Measurements from ENCODE around the gene ARL16. TPM values are rescaled to one million over a fixed set of nuclear protein-coding genes. Genes with fewer than 3 reads are reported as not detected.

Gene ARL16
- polyA plus RNA-seq, 2 of the 4 experiments (the other 2 are of a cell fraction): 45.2 to 53.6 TPM

GRCh38 chr17:81672504-81672903 lies 11.1 kb downstream of the ARL16 start:
- Histone ChIP-seq H3K27ac (no peak overlapping the region), H3K4me3 (no peak overlapping the region), H3K4me1 (peaks cover 12% of the 10 kb centered on the region), H3K4me2 (no peak overlapping the region), H3K9me3 (no peaks in the 10 kb centered on the region)
- POLR2A ChIA-PET: no interaction called here
- 93% methylated on average over 15 of the region's 18 CpGs for whole genome bisulfite sequencing (ENCODE audit: missing lambda C conversion rate)
- ATAC-seq: no peak
- no peak for FAIRE-seq
- TF ChIP-seq RFX5 (IDR thresholded peaks at IDR 0.05): no peak
- TF ChIP-seq BCL3 (IDR thresholded peaks at IDR 0.05): no peak
- TF ChIP-seq FOXS1 (CRISPR knock-in tag; IDR thresholded peaks at IDR 0.05): no peak
- TF ChIP-seq MYC (IDR thresholded peaks at IDR 0.05; ENCODE audit: borderline replicate concordance, low read length): no peak
- TF ChIP-seq ZC3H11A (IDR thresholded peaks at IDR 0.05): no peak
- TF ChIP-seq USF2 (IDR thresholded peaks at IDR 0.05): no peak
- TF ChIP-seq EHF (CRISPR knock-in tag; IDR thresholded peaks at IDR 0.05): no peak
- CTCF ChIA-PET: interaction anchor here (1.1 to 1.7 kb wide), 4 partner anchors 9 to 29 kb away, joined by 3 to 8 read pairs (median 6); no protein-coding TSS in a partner anchor
- no peak for DNase-seq (ENCODE audit: low read depth in 1 of 2, low spot score in 1 of 2)

- Histone ChIP-seq H3K4me1 (peaks cover 22% of the 10 kb centered on the region), H3K9me3 (no peaks in the 10 kb centered on the region), H3K4me2 (peak overlapping the region; percentile 90), H3K4me3 (peak overlapping the region; percentile 99), H3K27ac (peak overlapping the region in 1 of 2 experiments; percentile 97; a peak in 2 of 6 replicates)
- WGBS (ENCODE audit: missing lambda C conversion rate): 87% methylated on average over 18 of the region's 18 CpGs
- ChIA-PET POLR2A (interaction anchor here (0.5 to 1.6 kb wide), 2 partner anchors 16 to 32 kb away, joined by 3 to 11 read pairs; partner anchors contain the start of genes ARL16 and HGS), CTCF (interaction anchor here (0.6 to 1.6 kb wide), 3 partner anchors 34 to 430 kb away, joined by 3 to 7 read pairs (median 3); no protein-coding TSS in a partner anchor)
- DNase-seq (ENCODE audit: low read depth in 1 of 2, low spot score in 1 of 2) (no peak), FAIRE-seq (no peak), ATAC-seq (no peak)
- 0 out of 5 replicates have a peak, but pooled peaks of 1 of the 2 experiments have one; percentile 16 for TF ChIP-seq JUN (IDR thresholded peaks at IDR 0.05)
- TF ChIP-seq USF2 (IDR thresholded peaks at IDR 0.05): no peak
- no peak for TF ChIP-seq HES2 (IDR thresholded peaks at IDR 0.05)
- no peak for TF ChIP-seq HOXB13 (CRISPR knock-in tag; IDR thresholded peaks at IDR 0.05; ENCODE audit: low read depth)
- TF ChIP-seq EP300 (IDR thresholded peaks at IDR 0.05): no peak
- no peak for TF ChIP-seq KDM1A (IDR thresholded peaks at IDR 0.05; ENCODE audit: low read depth)
- no peak for TF ChIP-seq GATA3 (IDR thresholded peaks at IDR 0.05; ENCODE audit: borderline replicate concordance)
These were observed 15.8 kb downstream of the ARL16 start for GRCh38 chr17:81667754-81668153.

GRCh38 chr17:81666342-81667191 lies 17.0 kb downstream of the ARL16 start, which contains the start of the genes CCDC137 and OXLD1:
TSS of gene CCDC137 (plus strand) at chr17:81666737. CDS start at chr17:81666767, 30 bp downstream.
TSS of gene OXLD1 (minus strand) at chr17:81666605. CDS start at chr17:81666577, 28 bp downstream.
- ChIA-PET CTCF (interaction anchor here (1.2 to 2.7 kb wide), 3 partner anchors 9 to 147 kb away, joined by 4 to 20 read pairs (median 4); no protein-coding TSS in a partner anchor), POLR2A (interaction anchor here (0.6 to 1.5 kb wide), 10 partner anchors 8 to 182 kb away, joined by 3 to 23 read pairs (median 3); partner anchors contain the start of genes ARL16, HGS, NPLOC4 and TSPAN10)
- Histone ChIP-seq H3K4me1 (peaks cover 22% of the 10 kb centered on the region), H3K27ac (peak within 1 kb of the TSS; percentile 97 to 99), H3K4me2 (peak within 1 kb of the TSS; percentile 90), H3K9me3 (no peaks in the 10 kb centered on the region), H3K4me3 (peak within 1 kb of the TSS; percentile 99)
- peak; percentile 84 for FAIRE-seq
- under 1% methylated on average over 70 of the region's 96 CpGs for WGBS (ENCODE audit: missing lambda C conversion rate)
- peak; percentile 97 to 98 for DNase-seq (ENCODE audit: low read depth in 1 of 2, low spot score in 1 of 2)
- ATAC-seq: peak; percentile 96 to 99
- TF ChIP-seq PBX3 (IDR thresholded peaks at IDR 0.05) (peak; percentile 99), MYC (IDR thresholded peaks at IDR 0.05; ENCODE audit: borderline replicate concordance, low read length) (peak; percentile 74), FOXS1 (CRISPR knock-in tag; IDR thresholded peaks at IDR 0.05) (no peak), HOXB13 (CRISPR knock-in tag; IDR thresholded peaks at IDR 0.05; ENCODE audit: low read depth) (no peak), ELK1 (IDR thresholded peaks at IDR 0.05; ENCODE audit: low read depth, low read length) (0 out of 2 replicates have a peak, but pooled peaks have one; percentile 19), TP53 (CRISPR knock-in tag; IDR thresholded peaks at IDR 0.05) (peak; percentile 35; the same call in 1 of the 2 replicates), NPAS2 (CRISPR knock-in tag; IDR thresholded peaks at IDR 0.05; ENCODE audit: borderline replicate concordance) (no peak), EHF (CRISPR knock-in tag; IDR thresholded peaks at IDR 0.05) (peak; percentile 72; the same call in 1 of the 2 replicates), BCL3 (IDR thresholded peaks at IDR 0.05) (peak; percentile 86), GATA3 (IDR thresholded peaks at IDR 0.05; ENCODE audit: borderline replicate concordance) (0 out of 2 replicates have a peak, but pooled peaks have one; percentile 17), KDM5A (IDR thresholded peaks at IDR 0.05) (peak; percentile 86), FOSB (CRISPR knock-in tag; IDR thresholded peaks at IDR 0.05) (no peak), TFCP2L1 (CRISPR knock-in tag; IDR thresholded peaks at IDR 0.05) (peak; percentile 18; the same call in 1 of the 2 replicates), CHD4 (IDR thresholded peaks at IDR 0.05; ENCODE audit: borderline replicate concordance) (no peak)
